Measurements from ENCODE around the gene SCNM1. TPM values are rescaled to one million over a fixed set of nuclear protein-coding genes. Genes with fewer than 3 reads are reported as not detected.
"Not testable (repeated sequence)": the region's sequence is repeated elsewhere in the genome, so short reads cannot be mapped to it uniquely, and the experiment has no call there.

The SCNM1 gene
- total and polyA plus RNA-seq, 2 experiments from 2014 or later, result 27.1 to 92.3 TPM

DNA sequence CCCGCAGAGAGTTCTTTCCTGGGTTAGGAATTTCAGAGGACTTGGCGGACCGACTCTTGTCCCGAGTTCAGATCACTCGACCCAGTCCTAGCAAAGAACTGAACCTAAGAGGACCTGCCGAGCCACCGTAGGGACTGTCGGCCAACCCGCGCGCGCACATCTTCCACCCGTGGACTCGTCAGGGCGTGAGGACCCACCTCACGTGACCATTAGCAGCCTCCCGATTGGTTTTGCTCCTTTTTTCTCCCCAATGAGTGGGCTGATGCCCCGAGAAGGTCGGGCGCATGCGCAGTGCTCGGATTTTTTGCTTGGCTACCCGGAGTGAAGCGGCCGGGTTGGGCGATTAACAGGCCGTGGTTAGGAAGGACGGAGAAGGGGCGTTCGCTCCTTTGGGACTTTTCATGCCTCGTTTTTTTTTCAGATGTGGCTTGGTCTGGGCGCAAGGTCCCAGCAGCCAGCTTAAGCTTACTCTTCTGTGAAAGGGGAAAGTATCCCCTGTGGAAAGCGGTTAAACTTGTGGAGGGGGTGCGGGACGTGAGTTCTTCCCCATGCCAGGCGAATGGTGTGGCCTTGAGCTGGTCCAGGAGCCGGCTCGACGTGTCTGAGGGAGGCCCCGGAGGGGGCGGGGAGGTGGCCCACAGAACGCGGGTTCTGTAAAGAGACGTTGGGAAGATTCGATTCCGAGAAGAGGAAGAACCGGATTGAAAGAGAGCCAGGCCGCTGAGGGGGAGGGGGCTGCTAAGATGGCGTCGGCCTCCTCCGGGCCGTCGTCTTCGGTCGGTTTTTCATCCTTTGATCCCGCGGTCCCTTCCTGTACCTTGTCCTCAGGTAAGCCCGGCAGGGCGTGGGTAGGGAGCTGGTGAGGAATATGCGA is 32.5 kb downstream of the SCNM1 start, which contains the start of gene PIP5K1A (continued):
- TF ChIP-seq, protein P1, sequence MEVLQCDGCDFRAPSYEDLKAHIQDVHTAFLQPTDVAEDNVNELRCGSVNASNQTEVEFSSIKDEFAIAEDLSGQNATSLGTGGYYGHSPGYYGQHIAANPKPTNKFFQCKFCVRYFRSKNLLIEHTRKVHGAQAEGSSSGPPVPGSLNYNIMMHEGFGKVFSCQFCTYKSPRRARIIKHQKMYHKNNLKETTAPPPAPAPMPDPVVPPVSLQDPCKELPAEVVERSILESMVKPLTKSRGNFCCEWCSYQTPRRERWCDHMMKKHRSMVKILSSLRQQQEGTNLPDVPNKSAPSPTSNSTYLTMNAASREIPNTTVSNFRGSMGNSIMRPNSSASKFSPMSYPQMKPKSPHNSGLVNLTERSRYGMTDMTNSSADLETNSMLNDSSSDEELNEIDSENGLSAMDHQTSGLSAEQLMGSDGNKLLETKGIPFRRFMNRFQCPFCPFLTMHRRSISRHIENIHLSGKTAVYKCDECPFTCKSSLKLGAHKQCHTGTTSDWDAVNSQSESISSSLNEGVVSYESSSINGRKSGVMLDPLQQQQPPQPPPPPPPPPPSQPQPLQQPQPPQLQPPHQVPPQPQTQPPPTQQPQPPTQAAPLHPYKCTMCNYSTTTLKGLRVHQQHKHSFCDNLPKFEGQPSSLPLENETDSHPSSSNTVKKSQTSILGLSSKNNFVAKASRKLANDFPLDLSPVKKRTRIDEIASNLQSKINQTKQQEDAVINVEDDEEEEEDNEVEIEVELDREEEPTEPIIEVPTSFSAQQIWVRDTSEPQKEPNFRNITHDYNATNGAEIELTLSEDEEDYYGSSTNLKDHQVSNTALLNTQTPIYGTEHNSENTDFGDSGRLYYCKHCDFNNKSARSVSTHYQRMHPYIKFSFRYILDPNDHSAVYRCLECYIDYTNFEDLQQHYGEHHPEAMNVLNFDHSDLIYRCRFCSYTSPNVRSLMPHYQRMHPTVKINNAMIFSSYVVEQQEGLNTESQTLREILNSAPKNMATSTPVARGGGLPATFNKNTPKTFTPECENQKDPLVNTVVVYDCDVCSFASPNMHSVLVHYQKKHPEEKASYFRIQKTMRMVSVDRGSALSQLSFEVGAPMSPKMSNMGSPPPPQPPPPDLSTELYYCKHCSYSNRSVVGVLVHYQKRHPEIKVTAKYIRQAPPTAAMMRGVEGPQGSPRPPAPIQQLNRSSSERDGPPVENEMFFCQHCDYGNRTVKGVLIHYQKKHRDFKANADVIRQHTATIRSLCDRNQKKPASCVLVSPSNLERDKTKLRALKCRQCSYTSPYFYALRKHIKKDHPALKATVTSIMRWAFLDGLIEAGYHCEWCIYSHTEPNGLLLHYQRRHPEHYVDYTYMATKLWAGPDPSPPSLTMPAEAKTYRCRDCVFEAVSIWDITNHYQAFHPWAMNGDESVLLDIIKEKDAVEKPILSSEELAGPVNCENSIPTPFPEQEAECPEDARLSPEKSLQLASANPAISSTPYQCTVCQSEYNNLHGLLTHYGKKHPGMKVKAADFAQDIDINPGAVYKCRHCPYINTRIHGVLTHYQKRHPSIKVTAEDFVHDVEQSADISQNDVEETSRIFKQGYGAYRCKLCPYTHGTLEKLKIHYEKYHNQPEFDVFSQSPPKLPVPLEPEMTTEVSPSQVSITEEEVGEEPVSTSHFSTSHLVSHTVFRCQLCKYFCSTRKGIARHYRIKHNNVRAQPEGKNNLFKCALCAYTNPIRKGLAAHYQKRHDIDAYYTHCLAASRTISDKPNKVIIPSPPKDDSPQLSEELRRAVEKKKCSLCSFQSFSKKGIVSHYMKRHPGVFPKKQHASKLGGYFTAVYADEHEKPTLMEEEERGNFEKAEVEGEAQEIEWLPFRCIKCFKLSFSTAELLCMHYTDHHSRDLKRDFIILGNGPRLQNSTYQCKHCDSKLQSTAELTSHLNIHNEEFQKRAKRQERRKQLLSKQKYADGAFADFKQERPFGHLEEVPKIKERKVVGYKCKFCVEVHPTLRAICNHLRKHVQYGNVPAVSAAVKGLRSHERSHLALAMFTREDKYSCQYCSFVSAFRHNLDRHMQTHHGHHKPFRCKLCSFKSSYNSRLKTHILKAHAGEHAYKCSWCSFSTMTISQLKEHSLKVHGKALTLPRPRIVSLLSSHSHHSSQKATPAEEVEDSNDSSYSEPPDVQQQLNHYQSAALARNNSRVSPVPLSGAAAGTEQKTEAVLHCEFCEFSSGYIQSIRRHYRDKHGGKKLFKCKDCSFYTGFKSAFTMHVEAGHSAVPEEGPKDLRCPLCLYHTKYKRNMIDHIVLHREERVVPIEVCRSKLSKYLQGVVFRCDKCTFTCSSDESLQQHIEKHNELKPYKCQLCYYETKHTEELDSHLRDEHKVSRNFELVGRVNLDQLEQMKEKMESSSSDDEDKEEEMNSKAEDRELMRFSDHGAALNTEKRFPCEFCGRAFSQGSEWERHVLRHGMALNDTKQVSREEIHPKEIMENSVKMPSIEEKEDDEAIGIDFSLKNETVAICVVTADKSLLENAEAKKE (CRISPR knock-in tag; IDR thresholded peaks at IDR 0.05), result no peak
- TF ChIP-seq NANOG (IDR thresholded peaks at IDR 0.05; ENCODE audit: borderline replicate concordance), result no peak
- TF ChIP-seq POLR2AphosphoS5 (IDR thresholded peaks at IDR 0.05; ENCODE audit: low read depth), result peak; percentile 93

DNA sequence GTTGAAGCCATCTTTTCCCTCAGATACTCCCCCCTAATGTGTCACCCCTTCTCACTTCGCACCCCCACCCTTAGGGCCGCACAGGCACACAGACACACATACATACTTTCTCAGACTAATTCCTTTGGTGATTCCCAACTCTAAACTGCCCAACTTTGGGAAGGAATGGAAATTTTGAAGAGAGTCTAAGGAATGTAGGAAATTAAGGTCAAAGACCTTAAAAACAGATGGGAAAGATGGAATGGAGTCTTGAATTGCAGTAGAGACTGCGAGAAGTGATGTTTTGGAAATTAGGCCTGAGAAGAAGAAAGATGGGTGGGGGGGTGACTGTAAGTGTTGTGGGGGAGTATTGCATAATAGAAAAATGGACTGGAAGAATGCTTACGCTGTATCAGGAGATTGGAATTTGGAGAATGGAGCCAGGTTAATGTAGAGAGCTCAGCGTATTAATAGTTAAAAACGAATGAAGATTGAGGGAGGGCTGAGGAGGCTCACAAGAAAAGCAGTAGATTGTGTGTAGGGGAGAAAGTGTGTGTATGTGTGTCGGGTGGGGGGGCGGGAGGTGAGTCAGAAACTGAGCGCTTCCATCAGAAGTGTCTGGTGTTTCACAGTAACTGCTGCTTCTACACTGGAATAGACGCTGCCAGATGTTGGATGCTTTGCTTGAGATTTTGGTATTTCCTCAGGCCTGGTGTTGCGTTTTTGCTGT is 34.1 kb downstream of the SCNM1 start:
- Mint-ChIP-seq H3K4me3 (peak overlapping the region; percentile 96), H3K9me3 (no peaks in the 10 kb centered on the region), H3K27me3 (ENCODE audit: insufficient read depth, low read depth, poor library complexity) (peaks cover 11% of the 10 kb centered on the region), H3K27ac (peak overlapping the region; percentile 98), H3K36me3 (ENCODE audit: low read depth) (peaks cover 33% of the 10 kb centered on the region), H3K4me1 (peaks cover 16% of the 10 kb centered on the region; the same call in 2 of the 3 replicates)
- peak overlapping the region; percentile 84 for H3K4me2 ChIP-seq
- H3K27me3 ChIP-seq (ENCODE audit: insufficient read depth), result no peaks in the 10 kb centered on the region
- H3K9me2 ChIP-seq (ENCODE audit: insufficient read depth), result no peaks in the 10 kb centered on the region
- H3K27ac ChIP-seq (ENCODE audit: low read depth), result peak overlapping the region; percentile 88
- no peak for TF ChIP-seq POLR2AphosphoS5 (IDR thresholded peaks at IDR 0.05; ENCODE audit: low read depth)
- no peak for TF ChIP-seq EZH2 (IDR thresholded peaks at IDR 0.05; ENCODE audit: low read depth, unreplicated experiment)
- TF ChIP-seq, protein P2, sequence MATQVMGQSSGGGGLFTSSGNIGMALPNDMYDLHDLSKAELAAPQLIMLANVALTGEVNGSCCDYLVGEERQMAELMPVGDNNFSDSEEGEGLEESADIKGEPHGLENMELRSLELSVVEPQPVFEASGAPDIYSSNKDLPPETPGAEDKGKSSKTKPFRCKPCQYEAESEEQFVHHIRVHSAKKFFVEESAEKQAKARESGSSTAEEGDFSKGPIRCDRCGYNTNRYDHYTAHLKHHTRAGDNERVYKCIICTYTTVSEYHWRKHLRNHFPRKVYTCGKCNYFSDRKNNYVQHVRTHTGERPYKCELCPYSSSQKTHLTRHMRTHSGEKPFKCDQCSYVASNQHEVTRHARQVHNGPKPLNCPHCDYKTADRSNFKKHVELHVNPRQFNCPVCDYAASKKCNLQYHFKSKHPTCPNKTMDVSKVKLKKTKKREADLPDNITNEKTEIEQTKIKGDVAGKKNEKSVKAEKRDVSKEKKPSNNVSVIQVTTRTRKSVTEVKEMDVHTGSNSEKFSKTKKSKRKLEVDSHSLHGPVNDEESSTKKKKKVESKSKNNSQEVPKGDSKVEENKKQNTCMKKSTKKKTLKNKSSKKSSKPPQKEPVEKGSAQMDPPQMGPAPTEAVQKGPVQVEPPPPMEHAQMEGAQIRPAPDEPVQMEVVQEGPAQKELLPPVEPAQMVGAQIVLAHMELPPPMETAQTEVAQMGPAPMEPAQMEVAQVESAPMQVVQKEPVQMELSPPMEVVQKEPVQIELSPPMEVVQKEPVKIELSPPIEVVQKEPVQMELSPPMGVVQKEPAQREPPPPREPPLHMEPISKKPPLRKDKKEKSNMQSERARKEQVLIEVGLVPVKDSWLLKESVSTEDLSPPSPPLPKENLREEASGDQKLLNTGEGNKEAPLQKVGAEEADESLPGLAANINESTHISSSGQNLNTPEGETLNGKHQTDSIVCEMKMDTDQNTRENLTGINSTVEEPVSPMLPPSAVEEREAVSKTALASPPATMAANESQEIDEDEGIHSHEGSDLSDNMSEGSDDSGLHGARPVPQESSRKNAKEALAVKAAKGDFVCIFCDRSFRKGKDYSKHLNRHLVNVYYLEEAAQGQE (IDR thresholded peaks at IDR 0.05; ENCODE audit: unreplicated experiment), result no peak
- TF ChIP-seq JUNB (IDR thresholded peaks at IDR 0.05; ENCODE audit: unreplicated experiment), result no peak
- no peak overlapping the region for H2AFZ ChIP-seq
- H3K36me3 ChIP-seq (ENCODE audit: insufficient read depth), result peaks cover 10% of the 10 kb centered on the region
- 0 out of 2 replicates have a peak, but pooled peaks cover 7% of the 10 kb centered on the region for H3F3A ChIP-seq (replicated peaks; ENCODE audit: low read depth)
- H3K4me1 ChIP-seq (ENCODE audit: insufficient read depth), result peaks cover 6% of the 10 kb centered on the region
- H4K20me1 ChIP-seq (replicated peaks; ENCODE audit: insufficient read depth), result peaks cover 46% of the 10 kb centered on the region
- H3K4me3 ChIP-seq, result peak overlapping the region; percentile 100
- DNase-seq (ENCODE audit: low spot score) (peak; percentile 11), ATAC-seq (no peak)
- peaks cover 66% of the 10 kb centered on the region for H3K79me2 ChIP-seq (replicated peaks; ENCODE audit: insufficient read depth)

DNA sequence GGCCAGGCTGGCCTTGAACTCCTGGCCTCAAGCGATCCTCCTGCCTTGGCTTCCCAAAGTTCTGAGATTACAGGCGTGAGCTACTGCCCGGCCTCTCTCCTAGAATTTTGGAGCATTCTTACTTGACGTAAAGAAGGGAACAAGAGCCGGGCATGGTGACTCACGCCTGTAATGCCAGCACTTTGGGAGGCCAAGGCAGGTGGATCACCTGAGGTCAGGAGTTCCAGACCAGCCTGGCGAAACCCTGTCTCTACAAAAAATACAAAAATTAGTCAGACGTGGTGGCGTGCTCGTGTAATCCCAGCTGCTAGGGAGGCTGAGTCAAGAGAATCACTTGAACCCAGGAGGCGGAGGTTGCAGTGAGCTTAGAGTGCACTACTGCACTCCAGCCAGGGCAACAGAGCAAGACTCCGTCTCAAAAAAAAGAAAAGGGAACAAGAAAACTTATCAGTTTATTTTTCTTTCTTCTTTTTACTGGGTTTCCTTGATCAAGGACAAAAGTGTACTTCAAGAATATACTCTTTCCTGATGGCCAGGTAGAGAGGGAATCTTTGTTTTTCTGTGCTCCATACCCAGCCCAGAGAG is 39.5 kb downstream of the SCNM1 start:
- H3K27me3 Mint-ChIP-seq (ENCODE audit: insufficient read depth, low read depth, poor library complexity); H3K4me1 Mint-ChIP-seq; H3K9me3 Mint-ChIP-seq; DNase-seq (ENCODE audit: low spot score); H2AFZ ChIP-seq; H3K27me3 ChIP-seq (ENCODE audit: insufficient read depth); H3K4me2 ChIP-seq; H3K4me1 ChIP-seq (ENCODE audit: insufficient read depth); H3F3A ChIP-seq (replicated peaks; ENCODE audit: low read depth); H3K27ac Mint-ChIP-seq; H3K9me2 ChIP-seq (ENCODE audit: insufficient read depth); ATAC-seq; H3K4me3 ChIP-seq; H3K4me3 Mint-ChIP-seq: not testable (repeated sequence)
- peaks cover 61% of the 10 kb centered on the region for H4K20me1 ChIP-seq (replicated peaks; ENCODE audit: insufficient read depth)
- H3K36me3 Mint-ChIP-seq (ENCODE audit: low read depth), result peaks cover 57% of the 10 kb centered on the region
- peaks cover 19% of the 10 kb centered on the region for H3K36me3 ChIP-seq (ENCODE audit: insufficient read depth)
- H3K79me2 ChIP-seq (replicated peaks; ENCODE audit: insufficient read depth), result peaks cover 100% of the 10 kb centered on the region
- 0 out of 2 replicates have a peak overlapping the region, but pooled peaks have one; percentile 39 for H3K27ac ChIP-seq (ENCODE audit: low read depth)

Data from GM23338 (cell line).